Calu3 (cell line): ENCODE results near the gene TRIM16. TPM values are rescaled to one million over a fixed set of nuclear protein-coding genes. Genes with fewer than 3 reads are reported as not detected.
"Not testable (repeated sequence)": the region's sequence is repeated elsewhere in the genome, so short reads cannot be mapped to it uniquely, and the experiment has no call there.

Source experiments
- BruUV-seq: library from RNA; stranded (reverse); fragments of 400-500 nt; replicated peaks from 2 replicates; lab custom pipeline; 2021; lab: Mats Ljungman, UMichigan
- CTCF ChIA-PET: fragments of 300-600 bp; sonication (Branson Sonifier 250); formaldehyde crosslinking; loops from one replicate; lab custom pipeline; 2022; ENCODE audit warnings: antibody characterized with exemption; lab: Charles Lee
- DNase-seq: peaks from one replicate; pipeline ENCODE4 v3.0.0; 2022
- H3K27ac Mint-ChIP-seq: one replicate; pipeline ENCODE4 v1.8.0; 2022; ENCODE audit warnings: mixed read lengths; ENCODE audit not compliant: unreplicated experiment
- H3K27me3 Mint-ChIP-seq: one replicate; pipeline ENCODE4 v1.8.0; 2022; ENCODE audit warnings: mixed read lengths; ENCODE audit not compliant: unreplicated experiment
- H3K36me3 Mint-ChIP-seq: one replicate; pipeline ENCODE4 v1.8.0; 2022; ENCODE audit warnings: mild to moderate bottlenecking, moderate library complexity, mixed read lengths; ENCODE audit not compliant: insufficient read depth, unreplicated experiment
- H3K4me1 Mint-ChIP-seq: one replicate; pipeline ENCODE4 v1.8.0; 2022; ENCODE audit warnings: mild to moderate bottlenecking, low read depth, mixed read lengths; ENCODE audit not compliant: unreplicated experiment
- H3K4me3 Mint-ChIP-seq: one replicate; pipeline ENCODE4 v1.8.0; 2022; ENCODE audit warnings: mild to moderate bottlenecking, low read depth, moderate library complexity, mixed read lengths; ENCODE audit not compliant: unreplicated experiment
- H3K9me3 Mint-ChIP-seq: one replicate; pipeline ENCODE4 v1.8.0; 2022; ENCODE audit warnings: low read depth, mixed read lengths; ENCODE audit not compliant: unreplicated experiment
- intact Hi-C: fragments of 100-400 bp; cut with micrococcal nuclease; formaldehyde crosslinking; loops from one replicate; pipeline ENCODE4 v1.10.0; 2022; ENCODE audit not compliant: unreplicated experiment
- total RNA-seq: library from RNA; stranded (reverse); gene quantifications from 2 replicates; pipeline ENCODE4 v1.2.3, GENCODE V29; 2022

The TRIM16 gene
- total RNA-seq, 1 experiment from 2014 or later = 56.1 TPM

DNA sequence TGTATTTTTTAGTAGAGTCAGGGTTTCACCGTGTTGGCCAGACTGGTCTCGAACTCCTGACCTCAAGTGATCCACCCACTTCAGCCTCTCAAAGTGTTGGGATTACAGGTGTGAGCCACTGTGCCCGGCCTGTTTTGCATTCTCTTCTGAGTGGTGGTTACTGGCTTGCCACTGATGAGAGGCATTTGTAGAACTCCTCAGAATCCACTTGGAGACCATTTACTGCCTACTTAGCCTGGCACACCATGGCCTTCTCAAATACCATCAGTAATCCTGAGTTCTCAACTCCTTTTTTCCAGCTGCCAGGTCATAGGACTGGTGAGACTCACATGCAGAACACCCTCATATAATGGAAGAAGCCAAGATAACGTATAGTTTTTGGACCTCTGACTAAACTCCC, 42.1 kb downstream of the TRIM16 start:
- peaks cover 12% of the 10 kb centered on the region for H3K4me1 Mint-ChIP-seq
- H3K36me3 Mint-ChIP-seq = peaks cover 17% of the 10 kb centered on the region
- intact Hi-C loops, H3K4me3 Mint-ChIP-seq, H3K27ac Mint-ChIP-seq, DNase-seq, H3K9me3 Mint-ChIP-seq, H3K27me3 Mint-ChIP-seq, BruUV-seq, CTCF ChIA-PET: not testable (repeated sequence)

GRCh38 chr17:15630930-15631453, 53.1 kb downstream of the TRIM16 start:
- H3K4me3 Mint-ChIP-seq, H3K4me1 Mint-ChIP-seq, DNase-seq, intact Hi-C loops, BruUV-seq, H3K27me3 Mint-ChIP-seq, H3K9me3 Mint-ChIP-seq, CTCF ChIA-PET, H3K27ac Mint-ChIP-seq: not testable (repeated sequence)
- peaks cover 17% of the 10 kb centered on the region for H3K36me3 Mint-ChIP-seq

GRCh38 chr17:15629991-15630390, 54.1 kb downstream of the TRIM16 start:
- CTCF ChIA-PET, H3K27me3 Mint-ChIP-seq, H3K4me3 Mint-ChIP-seq, H3K27ac Mint-ChIP-seq, H3K4me1 Mint-ChIP-seq, intact Hi-C loops, DNase-seq, H3K9me3 Mint-ChIP-seq, BruUV-seq: not testable (repeated sequence)
- peaks cover 17% of the 10 kb centered on the region for H3K36me3 Mint-ChIP-seq

- H3K27ac Mint-ChIP-seq, H3K4me3 Mint-ChIP-seq, H3K4me1 Mint-ChIP-seq, H3K27me3 Mint-ChIP-seq, intact Hi-C loops, DNase-seq, BruUV-seq, CTCF ChIA-PET, H3K9me3 Mint-ChIP-seq: not testable (repeated sequence)
- peaks cover 16% of the 10 kb centered on the region for H3K36me3 Mint-ChIP-seq
These were observed 60.4 kb downstream of the TRIM16 start for GRCh38 chr17:15623661-15624209.

DNA sequence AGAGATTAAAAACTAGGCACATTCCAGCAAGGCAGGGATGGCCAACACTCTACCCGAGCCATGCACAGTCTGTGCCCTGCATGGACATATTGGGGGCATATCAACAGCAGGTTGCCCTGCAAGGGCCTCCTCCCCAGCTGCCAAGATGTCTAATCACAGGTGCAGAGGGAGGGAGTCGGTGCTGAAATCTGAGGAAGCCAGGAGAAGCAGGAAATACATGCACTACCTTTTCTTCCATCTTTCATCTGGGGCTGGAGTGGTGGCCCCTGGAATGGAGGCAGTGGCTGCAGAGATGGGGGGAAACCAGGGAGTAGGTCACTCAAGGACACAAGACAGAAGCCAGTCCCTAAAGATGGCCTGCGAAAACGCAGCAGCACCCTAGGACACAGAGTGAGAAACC, 60.9 kb downstream of the TRIM16 start:
- DNase-seq, H3K4me3 Mint-ChIP-seq, H3K9me3 Mint-ChIP-seq, H3K27me3 Mint-ChIP-seq, intact Hi-C loops, H3K27ac Mint-ChIP-seq, CTCF ChIA-PET, H3K4me1 Mint-ChIP-seq, BruUV-seq: not testable (repeated sequence)
- H3K36me3 Mint-ChIP-seq = peaks cover 16% of the 10 kb centered on the region

GRCh38 chr17:15622124-15622523, 62.0 kb downstream of the TRIM16 start:
- DNase-seq, CTCF ChIA-PET, intact Hi-C loops, H3K27ac Mint-ChIP-seq, H3K27me3 Mint-ChIP-seq, H3K4me1 Mint-ChIP-seq, H3K9me3 Mint-ChIP-seq, BruUV-seq, H3K4me3 Mint-ChIP-seq: not testable (repeated sequence)
- H3K36me3 Mint-ChIP-seq = peaks cover 20% of the 10 kb centered on the region

- CTCF ChIA-PET, BruUV-seq, H3K4me1 Mint-ChIP-seq, H3K27me3 Mint-ChIP-seq, H3K4me3 Mint-ChIP-seq, intact Hi-C loops, H3K9me3 Mint-ChIP-seq, DNase-seq, H3K27ac Mint-ChIP-seq: not testable (repeated sequence)
- peaks cover 24% of the 10 kb centered on the region for H3K36me3 Mint-ChIP-seq
These were observed 64.6 kb downstream of the TRIM16 start, which contains the start of gene FBXW10B for GRCh38 chr17:15619331-15620058. Gene FBXW10B (minus strand): TSS chr17:15619704. CDS start chr17:15619512, 192 bp downstream.

GRCh38 chr17:15616828-15617227, 67.3 kb downstream of the TRIM16 start:
- DNase-seq, H3K4me3 Mint-ChIP-seq, CTCF ChIA-PET, H3K27me3 Mint-ChIP-seq, H3K9me3 Mint-ChIP-seq, BruUV-seq, H3K4me1 Mint-ChIP-seq, intact Hi-C loops, H3K27ac Mint-ChIP-seq: not testable (repeated sequence)
- peaks cover 18% of the 10 kb centered on the region for H3K36me3 Mint-ChIP-seq

DNA sequence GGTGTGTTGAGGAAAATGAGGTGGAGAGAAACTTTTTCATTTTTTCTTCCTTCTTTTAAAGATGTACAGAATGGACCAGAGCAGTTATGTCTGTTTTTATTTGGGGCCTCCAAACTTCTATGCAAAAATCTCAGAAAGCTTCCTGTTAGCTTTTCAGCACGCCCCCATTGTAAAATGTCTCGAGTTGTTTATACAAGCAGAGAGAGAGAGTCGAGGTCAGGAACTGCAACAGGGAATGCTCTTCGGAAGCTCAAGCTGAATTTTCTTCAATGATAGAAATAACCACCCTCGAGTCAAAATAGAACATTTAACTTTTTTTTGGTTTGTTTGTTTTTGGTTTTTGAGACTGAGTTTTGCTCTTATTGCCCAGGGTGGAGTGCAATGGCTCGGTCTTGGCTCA, 68.3 kb downstream of the TRIM16 start:
- H3K27ac Mint-ChIP-seq, H3K4me1 Mint-ChIP-seq, H3K27me3 Mint-ChIP-seq, DNase-seq, intact Hi-C loops, H3K4me3 Mint-ChIP-seq, BruUV-seq, H3K9me3 Mint-ChIP-seq, CTCF ChIA-PET: not testable (repeated sequence)
- peaks cover 13% of the 10 kb centered on the region for H3K36me3 Mint-ChIP-seq

GRCh38 chr17:15613111-15613510, 71.0 kb downstream of the TRIM16 start:
- H3K27me3 Mint-ChIP-seq, H3K9me3 Mint-ChIP-seq, H3K4me3 Mint-ChIP-seq, H3K4me1 Mint-ChIP-seq, BruUV-seq, DNase-seq, H3K27ac Mint-ChIP-seq, CTCF ChIA-PET, intact Hi-C loops: not testable (repeated sequence)
- H3K36me3 Mint-ChIP-seq = peaks cover 13% of the 10 kb centered on the region
